H1 (cell line): ENCODE data around the gene WDFY4. TPM values are rescaled to one million over a fixed set of nuclear protein-coding genes. Genes with fewer than 3 reads are reported as not detected.

Experiments used
- BRCA1 ChIP-seq: IDR thresholded peaks from 2 replicates; pipeline ENCODE4 v1.6.1; 2012; ENCODE audit warnings: low read depth, low read length, improper control_type of control experiment
- CHD7 ChIP-seq: fragments of 300-600 bp; sonication (generic); IDR thresholded peaks from 2 replicates; pipeline ENCODE4 v1.7.1; 2012; ENCODE audit warnings: low read length, moderate library complexity, mild to moderate bottlenecking, inconsistent platforms; ENCODE audit not compliant: insufficient replicate concordance
- RBBP5 ChIP-seq: IDR thresholded peaks from 2 replicates; pipeline ENCODE4 v1.7.1; 2012; ENCODE audit warnings: low read depth, mild to moderate bottlenecking, inconsistent platforms, low read length, moderate library complexity, borderline replicate concordance
- RNF2 ChIP-seq: fragments of 200-900, 300-1000 bp; sonication (generic); IDR thresholded peaks from 2 replicates; pipeline ENCODE4 v1.7.1; 2016; ENCODE audit warnings: borderline replicate concordance, low read depth, mild to moderate bottlenecking, antibody characterized with exemption, low read length; ENCODE audit not compliant: poor library complexity, severe bottlenecking; ENCODE audit errors: missing control alignments
- SAP30 ChIP-seq: fragments of 300-600 bp; sonication (generic); IDR thresholded peaks from 2 replicates; pipeline ENCODE4 v1.7.1; 2012; ENCODE audit warnings: low read length, moderate library complexity, mild to moderate bottlenecking, inconsistent platforms; ENCODE audit not compliant: insufficient read depth, insufficient replicate concordance
- USF2 ChIP-seq: IDR thresholded peaks from 2 replicates; pipeline ENCODE4 v1.6.1; 2011; ENCODE audit warnings: low read length, improper control_type of control experiment
- polyA plus RNA-seq, 7 experiments: library from polyadenylated mRNA; depleted of rRNA in 3 of 7; stranded (reverse) in 5 of 7; unstranded in 2 of 7; fragments of >200 nt in 5 of 7; fragments of 200-250 nt in 2 of 7; gene quantifications; 1 replicate in 5 of 7; 2 replicates in 1 of 7; 4 replicates in 1 of 7; pipeline versions ENCODE4 v1.2.1 to v1.2.3, GENCODE V29; 2011 to 2013; ENCODE audit warnings: missing spikeins in 2 of 7, mixed read lengths in 2 of 7
- total RNA-seq: library from RNA; stranded (reverse); fragmentation: NEBNext Ultra II Directional; extraction: Animal tissue kit (Norgen Biotek cat#: 25700); gene quantifications from 2 replicates; pipeline ENCODE4 v1.2.1, GENCODE V29; 2021

WDFY4 gene
- total and polyA plus RNA-seq, 2 of the 8 experiments (the other 6 are each of a cell fraction or from before 2014, with no cell fraction given): not detected

- TF ChIP-seq CHD7 (no peak), SAP30 (no peak), USF2 (no peak), RBBP5 (no peak), RNF2 (no peak), BRCA1 (no peak)
These were observed 344.0 kb downstream of the WDFY4 start (continued) for GRCh38 chr10:49028639-49029038.
